GM18519 (cell line): ENCODE data around the gene RMDN2.
"Not testable (repeated sequence)": the region's sequence is repeated elsewhere in the genome, so short reads cannot be mapped to it uniquely, and the experiment has no call there.

Experiments used
- ATAC-seq: cut with Tn5 transposase; IDR thresholded peaks from one replicate; pipeline ENCODE4 v1.9.1; 2021; ENCODE audit warnings: mild to moderate bottlenecking, moderate library complexity; ENCODE audit not compliant: unreplicated experiment, low FRiP score

The RMDN2 gene

GRCh38 chr2:37928377-37928776, 3.3 kb downstream of the RMDN2 start:
- ATAC-seq = no peak

DNA sequence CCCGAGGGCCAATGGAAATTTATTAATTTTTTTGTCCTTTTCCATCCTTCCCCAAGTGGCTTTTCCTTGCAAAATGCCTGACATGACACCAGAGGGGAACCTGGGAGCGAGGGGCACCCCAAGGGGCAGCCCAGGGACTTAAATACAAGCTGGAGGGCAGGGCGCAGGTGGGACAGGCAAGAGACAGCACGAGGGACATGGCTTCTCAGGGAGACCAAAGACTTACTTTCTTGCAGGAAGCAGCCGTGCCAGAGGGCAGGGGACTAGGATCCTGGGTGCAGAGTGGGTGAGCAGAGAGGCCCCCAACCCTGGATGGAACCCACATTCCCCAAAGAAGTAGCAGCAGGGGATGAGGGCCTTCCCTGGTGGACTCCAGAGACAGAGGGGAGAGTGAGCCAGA, 5.3 kb downstream of the RMDN2 start:
- not testable (repeated sequence) for ATAC-seq

- not testable (repeated sequence) for ATAC-seq
Measured at GRCh38 chr2:37932873-37933272, 7.8 kb downstream of the RMDN2 start.

DNA sequence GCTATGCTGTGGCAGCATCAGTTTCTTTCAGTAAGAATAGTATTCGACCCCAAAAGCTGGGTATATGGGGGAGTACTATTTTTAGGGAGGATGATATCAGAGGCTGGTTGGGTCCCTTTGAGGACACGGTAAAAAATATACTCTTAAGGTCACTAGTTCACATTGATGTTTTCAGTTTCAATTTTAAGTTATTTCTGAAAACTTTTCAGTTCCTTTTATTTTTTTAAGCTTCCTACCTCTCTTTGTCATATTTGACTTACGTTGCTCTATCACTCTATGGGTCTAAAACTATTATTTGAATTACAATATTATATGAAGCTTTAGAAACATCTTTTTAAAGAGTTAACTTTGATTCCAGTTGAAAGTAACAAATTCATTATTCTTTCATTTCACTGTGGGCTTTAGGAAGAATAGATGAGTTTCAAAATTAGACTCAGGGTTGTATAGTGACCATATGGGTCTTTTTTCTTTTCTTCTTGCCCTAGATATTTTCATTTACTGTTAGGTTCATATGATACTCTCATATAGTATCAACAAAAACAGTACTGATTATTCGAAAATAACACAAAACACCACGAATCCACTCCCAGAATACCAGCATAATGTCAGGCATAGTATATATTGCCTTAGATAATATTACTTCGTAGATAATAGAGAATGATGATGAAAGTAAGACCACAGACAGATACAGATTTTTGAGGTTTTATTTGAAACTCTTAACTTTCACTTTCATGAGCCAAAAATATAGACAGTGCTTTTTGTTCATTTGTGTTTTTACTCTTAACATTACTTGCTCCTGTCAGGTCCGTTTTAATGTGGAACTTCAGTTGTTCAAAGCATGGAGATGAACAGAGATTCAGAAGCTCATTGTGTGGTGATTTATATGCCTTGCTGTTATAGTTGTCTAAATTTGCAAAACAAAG, 9.8 kb downstream of the RMDN2 start:
- ATAC-seq = peak; percentile 86

GRCh38 chr2:37937568-37937967, 12.5 kb downstream of the RMDN2 start:
- not testable (repeated sequence) for ATAC-seq

GRCh38 chr2:37941267-37941666, 16.2 kb downstream of the RMDN2 start:
- ATAC-seq = not testable (repeated sequence)

GRCh38 chr2:37944268-37944667, 19.2 kb downstream of the RMDN2 start:
- ATAC-seq = no peak

DNA sequence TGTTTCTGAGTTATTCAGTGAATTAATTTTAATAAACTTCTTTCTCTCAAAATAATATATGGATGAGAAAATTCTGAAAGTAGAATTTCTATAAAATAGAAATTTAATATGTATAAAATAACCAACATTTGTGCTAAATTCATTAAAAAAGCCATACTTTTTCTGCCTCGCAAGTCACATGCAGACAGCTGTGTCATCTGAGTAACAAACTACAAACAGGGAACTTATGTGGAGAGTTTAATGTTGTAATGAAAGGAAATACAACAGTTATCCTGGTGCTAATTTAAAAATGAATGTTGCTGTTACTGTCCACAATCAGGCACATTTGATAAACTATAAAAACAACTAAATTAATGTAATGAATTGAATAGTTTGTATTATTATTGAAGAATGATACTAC, 22.2 kb downstream of the RMDN2 start:
- no peak for ATAC-seq

- ATAC-seq = not testable (repeated sequence)
Measured at GRCh38 chr2:37962018-37962739, 37.1 kb downstream of the RMDN2 start.

DNA sequence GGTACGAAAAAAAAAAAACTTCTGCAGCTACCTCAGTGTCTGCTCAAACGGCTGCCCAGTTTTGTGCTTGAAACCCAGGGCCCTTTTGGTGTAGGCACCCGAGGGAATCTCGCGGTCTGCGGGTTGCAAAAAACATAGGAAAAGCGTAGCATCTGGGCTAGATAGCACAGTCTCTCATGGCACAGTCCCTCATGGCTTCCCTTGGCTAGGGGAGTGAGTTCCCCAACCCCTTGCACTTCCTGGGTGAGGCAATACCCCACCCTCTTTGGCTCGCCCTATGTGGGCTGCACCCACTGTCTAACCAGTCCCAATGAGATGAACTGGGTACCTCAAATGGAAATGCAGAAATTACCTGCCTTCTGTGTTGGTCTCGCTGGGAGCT, 37.6 kb downstream of the RMDN2 start:
- ATAC-seq = not testable (repeated sequence)

DNA sequence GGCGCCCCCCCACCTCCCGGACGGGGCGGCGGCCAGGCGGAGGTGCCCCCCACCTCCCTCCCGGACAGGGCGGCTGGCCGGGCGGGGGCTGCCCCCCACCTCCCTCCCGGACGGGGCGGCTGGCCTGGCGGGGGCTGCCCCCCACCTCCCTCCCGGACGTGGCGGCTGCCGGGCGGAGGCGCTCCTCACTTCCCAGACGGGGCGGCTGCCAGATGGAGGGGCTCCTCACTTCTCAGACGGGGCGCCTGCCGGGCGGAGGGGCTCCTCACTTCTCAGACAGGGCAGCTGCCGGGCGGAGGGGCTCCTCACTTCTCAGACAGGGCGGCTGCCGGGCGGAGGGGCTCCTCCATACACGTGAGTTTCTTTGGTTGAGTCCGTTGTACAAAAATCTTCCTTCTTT, 38.8 kb downstream of the RMDN2 start:
- ATAC-seq = not testable (repeated sequence)

DNA sequence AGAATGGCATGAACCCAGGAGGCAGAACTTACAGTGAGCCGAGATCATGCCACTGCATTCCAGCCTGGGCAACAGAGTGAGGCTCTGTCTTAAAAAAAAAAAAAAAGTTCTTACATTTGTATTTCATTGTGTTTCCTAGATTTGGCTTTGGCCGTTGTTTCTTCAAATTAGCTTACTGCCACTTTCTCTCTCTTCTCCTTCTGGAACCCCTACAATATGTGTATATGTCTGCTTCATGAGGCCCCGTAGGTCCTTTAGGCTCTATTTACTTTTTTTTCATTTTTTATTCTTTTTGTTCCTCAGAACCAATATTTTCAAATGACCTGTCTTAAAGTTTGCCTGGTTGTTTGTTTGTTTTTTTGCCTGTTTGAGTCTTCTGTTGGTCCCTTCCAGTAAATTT, 41.2 kb downstream of the RMDN2 start:
- ATAC-seq = no peak

DNA sequence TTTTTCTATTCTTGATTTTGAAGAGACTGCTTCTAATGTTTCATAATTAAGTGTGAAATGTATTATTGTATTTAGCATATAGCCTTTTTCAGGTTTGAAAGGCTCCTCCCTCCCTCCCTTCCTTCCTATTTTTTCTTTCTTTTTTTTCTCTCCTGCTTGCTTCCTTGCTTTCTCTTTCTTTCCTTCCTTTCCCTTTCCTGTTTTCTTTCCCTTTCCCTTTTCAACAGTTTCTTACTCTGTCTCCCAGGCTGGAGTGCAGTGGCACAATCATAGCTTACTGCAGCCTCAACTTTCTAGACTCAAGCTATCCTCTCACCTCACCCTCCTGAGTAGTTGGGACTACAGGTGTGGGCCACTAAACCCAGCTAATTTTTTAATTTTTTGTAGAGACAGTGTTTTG, 44.6 kb downstream of the RMDN2 start:
- no peak for ATAC-seq

- no peak for ATAC-seq
Measured at GRCh38 chr2:37971971-37972370, 46.9 kb downstream of the RMDN2 start.

- no peak for ATAC-seq
Measured at GRCh38 chr2:37973615-37974353, 48.7 kb downstream of the RMDN2 start.

DNA sequence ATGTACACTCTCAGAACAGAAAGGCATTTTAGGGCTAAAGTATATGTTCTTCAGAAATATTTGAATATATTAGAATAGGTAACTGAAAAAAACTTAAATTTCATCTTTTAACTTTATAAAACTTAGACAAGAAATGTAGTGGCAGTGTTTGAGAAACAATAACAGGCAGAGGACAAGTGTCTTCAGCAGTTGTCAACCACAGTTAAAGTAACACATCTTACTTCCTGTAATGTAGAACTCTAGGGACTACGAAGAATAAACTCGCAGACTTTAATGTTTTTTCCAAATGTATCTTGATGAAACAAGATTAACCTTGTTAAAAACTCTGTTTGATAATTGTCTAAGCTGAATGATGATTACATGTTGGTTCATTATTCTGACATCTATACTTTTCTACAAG, 50.7 kb downstream of the RMDN2 start:
- ATAC-seq = no peak

DNA sequence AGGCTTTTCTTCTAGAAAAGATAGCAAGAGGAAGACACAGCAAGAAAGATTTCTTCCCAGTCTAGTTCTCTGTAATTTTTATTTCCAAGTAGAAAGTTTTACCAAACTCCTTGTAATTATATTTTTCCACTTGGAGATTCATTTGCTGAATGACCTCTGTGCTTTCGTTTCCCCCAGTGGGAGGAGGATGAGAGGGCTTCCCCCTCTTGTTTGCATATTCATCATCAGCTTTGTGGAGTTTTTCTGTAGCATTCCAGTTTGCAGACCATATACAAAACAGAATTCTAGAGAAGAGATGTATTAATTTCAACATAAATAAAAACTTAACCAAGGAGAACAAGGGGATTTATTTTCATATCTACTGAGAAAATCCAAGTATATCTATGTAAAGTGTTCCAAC, 51.3 kb downstream of the RMDN2 start:
- no peak for ATAC-seq

GRCh38 chr2:37982147-37982582, 57.1 kb downstream of the RMDN2 start:
- no peak for ATAC-seq

GRCh38 chr2:37982847-37983246, 57.8 kb downstream of the RMDN2 start:
- no peak for ATAC-seq

GRCh38 chr2:37983719-37984118, 58.6 kb downstream of the RMDN2 start:
- no peak for ATAC-seq

GRCh38 chr2:37984176-37984575, 59.1 kb downstream of the RMDN2 start:
- ATAC-seq = no peak
